Fibroblast of skin of back (primary cell): ENCODE measurements around the gene SGSH.

Source experiments
- DNase-seq: peaks from one replicate; pipeline ENCODE4 v3.0.0-alpha.2; 2013

SGSH gene

DNA sequence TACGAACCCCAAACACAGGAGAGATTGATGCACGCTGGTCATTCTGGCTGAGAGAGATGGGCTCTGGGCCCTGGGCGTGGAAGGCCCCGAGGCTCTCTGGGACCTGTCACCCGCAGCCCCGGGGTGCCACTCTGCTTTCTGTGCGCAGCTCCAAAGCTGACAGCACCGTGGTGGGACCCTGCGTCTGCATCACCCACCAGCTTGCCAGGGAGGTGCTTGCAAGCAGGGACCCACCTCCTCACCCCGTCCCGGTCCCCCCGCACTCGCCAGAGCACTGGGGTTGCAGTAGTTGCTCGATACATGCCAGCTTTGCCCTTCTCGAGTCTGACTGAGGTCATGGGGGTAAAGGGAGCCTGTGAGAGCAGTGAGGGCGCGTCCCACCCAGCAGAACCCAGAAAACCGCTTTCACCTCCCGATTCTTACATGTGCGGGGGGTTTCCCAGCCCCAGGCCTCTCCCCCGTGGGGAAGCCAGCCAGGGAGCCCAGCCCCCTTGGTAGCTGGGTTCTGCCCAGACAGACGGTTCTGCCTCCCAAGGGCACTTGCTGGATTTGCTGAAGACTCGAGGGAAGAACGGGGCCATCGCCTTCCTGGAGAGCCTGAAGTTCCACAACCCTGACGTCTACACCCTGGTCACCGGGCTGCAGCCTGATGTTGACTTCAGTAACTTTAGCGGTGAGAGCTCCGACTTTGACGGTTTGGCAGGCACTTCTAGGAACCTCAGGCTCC lies 37.9 kb downstream of the SGSH start:
- DNase-seq: no peak

DNA sequence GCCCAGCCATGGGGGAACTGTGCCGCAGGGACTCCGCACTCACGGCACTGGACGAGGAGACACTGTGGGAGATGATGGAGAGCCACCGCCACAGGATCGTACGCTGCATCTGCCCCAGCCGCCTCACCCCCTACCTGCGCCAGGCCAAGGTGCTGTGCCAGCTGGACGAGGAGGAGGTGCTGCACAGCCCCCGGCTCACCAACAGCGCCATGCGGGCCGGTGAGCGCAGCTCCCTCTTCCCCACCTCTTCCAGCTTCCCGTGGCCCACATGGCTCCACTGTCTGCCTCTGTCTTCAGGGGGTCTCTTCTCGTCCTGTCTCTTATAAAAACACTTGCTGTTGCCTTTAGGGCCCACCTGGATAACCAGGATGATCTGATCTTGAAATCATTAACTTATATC lies 38.7 kb downstream of the SGSH start:
- no peak for DNase-seq

DNA sequence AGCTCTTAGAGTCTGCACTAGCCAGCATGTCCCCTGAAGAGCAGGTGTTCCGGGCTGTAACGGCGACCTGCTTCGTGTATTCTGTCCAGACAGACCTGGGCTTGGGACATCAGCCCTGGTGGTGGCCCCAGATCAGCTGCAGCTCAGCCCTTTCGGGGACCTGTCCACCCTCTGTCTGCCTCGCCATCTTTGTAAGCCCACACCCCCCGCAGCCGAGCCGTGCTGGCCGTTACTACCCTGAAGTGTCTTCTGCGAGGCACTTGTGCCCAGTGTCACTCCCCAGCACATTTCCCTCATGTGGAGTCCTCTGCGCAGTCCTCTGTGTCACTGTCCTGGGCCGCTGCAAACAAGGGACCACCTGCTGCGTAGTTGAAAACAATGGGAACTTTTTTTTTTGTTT lies 39.9 kb downstream of the SGSH start:
- no peak for DNase-seq

DNA sequence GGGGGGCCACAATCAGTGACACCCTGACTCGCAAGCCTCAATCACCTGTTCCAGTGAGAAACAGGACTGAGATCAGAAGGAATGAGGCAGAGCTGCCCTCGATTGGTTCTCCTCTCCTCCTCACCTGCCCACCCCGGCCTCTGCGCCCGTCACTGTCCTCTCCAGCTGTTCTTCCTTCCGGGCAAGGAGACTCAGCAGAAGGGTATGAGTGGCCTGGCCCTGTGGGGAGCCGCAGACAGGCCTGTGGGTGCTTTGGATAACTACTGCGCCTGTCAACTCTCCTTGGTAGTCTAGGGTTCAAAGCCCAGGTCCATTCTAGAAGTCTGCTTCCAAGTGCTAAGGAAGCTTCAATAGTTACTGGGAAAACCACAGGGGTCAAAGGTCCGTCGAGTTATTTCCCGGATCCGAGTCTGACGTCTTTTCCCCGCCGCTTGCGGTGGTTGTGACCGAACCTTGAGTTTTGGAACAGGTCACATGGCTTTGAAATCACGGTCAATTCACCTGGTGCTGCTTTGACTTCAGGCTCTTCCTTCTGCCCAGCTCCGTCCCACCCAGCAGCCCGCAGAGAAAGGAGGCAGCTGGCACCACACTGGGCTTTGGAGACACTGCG lies 42.0 kb downstream of the SGSH start:
- DNase-seq: no peak

DNA sequence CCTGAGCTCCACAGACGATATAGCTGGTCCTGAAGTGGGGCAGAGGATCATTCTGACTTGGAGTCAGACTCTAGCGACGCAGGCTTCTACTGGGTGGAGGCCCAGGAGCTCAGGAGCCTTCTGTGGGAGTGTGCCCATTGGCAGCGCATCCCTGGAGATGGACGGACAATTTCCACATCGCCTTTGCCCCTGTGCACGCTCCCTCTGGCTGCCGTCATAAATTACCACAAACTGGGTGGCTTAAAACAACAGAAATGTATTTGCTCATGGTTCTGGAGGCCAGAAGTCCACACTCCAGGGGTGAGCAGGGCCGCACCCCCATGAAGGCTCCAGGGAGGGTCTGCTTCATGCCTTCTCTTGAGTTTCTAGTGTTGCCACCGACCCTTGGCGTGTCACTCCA lies 43.4 kb downstream of the SGSH start:
- DNase-seq: no peak

DNA sequence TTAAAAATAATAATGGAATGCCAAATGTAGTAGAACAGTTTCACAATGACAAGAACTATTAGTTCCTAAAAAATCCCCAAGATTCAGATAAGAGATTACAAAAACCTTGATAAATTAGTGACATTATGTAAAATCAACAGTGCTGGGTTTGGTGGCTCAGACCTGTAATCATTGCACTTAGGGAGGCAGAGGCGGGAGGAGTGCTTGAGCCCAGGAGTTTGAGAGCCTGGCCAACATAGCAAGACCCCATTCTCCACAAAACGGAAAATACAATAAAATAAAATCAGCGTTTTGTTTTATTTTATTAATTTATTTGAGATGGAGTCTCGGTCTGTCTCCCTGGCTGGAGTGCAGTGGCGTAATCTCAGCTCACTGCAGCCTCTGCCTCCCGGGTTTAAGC lies 46.2 kb downstream of the SGSH start:
- no peak for DNase-seq

DNA sequence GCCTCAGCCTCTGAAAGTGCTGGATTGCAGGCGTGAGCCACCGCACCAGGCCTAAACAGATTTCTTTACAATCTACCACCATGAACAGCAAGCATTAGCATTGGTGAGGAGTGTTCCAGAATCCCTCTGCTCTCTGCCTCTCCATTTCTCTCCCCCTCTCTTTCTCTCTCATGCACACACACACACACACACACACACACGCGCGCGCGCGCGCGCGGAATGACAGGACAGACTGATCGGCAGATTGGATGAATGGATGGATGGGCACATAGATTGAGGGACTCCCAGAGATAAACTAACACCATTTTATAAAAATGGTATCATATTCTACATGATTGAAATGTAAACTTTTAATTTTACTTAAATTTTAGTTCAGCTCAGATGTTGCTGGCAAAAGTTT lies 47.0 kb downstream of the SGSH start:
- no peak for DNase-seq

DNA sequence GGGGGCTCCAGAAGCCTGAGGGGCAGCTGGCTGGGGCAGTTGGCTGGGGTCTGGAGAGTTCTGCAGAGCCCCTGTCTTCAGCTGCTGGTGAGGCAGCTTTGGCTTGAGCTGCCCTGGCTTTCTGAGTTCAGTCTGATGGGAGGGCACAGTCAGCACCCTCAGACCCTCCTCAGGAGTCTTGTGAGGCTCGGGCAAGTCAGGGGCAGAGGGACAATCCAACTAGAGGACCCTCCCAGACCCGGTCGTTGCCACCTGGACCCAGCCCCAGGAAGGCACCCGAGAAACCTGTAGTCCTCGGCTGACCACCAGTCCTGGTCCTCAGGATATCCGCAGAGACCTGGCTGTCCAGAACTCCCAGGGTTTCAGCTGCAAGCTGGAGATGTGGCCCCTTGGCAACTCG lies 48.5 kb downstream of the SGSH start:
- no peak for DNase-seq

DNA sequence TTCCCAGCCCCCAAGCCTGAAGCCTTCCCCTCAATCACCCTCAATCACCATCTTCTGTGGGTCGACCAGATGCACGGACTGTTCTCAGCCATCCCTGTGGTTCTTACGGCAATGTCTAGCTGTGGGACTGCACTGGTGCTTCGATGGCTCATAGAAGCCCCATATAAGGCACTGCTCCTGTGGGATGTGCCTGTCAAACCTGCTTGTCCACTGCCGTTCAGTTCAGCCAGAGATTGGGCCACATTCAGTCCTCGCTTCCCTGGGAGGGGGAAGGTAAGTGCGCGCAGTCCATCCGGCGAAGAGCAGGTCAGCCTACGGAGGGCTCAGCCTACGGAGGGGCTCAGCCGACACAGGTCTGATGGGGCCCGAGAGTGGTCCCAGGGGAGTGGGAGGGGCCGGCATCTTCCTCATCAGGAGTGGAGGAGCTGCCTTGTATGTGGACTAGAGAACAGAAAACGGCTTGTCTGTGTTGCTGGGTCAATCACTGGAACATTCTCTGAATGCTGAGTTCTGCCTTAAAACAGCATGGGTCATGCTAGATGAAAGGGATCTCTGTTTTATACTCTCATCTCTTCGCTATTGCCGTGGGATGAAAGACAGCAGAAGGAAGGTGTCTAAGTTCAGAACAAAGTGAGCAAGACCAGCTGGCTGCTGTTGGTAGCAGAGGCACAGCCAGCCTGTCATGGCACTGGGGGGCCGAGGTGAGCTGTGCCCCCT lies 50.2 kb downstream of the SGSH start, which contains the start of gene CARD14:
Gene CARD14 (plus strand): TSS at position 247 of the 717 bp plus-strand sequence. CDS start 11,409 bp downstream, outside the sequence.
- no peak for DNase-seq

DNA sequence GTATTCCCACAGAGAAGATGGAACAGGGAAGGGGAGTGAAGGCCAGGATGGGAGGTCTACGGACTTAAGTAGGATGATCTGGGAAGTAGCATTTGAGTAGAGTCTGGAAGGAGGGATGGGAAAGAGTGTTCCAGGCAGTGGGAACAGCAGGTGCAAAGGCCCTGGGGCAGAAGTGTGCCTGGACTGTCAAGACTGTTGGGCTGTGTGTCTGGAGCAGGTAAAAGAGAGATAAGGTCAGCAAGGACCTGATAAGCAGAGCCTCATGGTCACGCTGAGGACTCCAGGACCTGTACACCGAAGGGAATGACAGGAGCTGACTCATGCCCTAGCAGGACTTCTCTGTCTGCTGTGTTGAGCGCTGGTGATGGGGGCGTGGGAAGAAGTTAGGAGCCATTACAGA lies 51.0 kb downstream of the SGSH start:
- DNase-seq: no peak

DNA sequence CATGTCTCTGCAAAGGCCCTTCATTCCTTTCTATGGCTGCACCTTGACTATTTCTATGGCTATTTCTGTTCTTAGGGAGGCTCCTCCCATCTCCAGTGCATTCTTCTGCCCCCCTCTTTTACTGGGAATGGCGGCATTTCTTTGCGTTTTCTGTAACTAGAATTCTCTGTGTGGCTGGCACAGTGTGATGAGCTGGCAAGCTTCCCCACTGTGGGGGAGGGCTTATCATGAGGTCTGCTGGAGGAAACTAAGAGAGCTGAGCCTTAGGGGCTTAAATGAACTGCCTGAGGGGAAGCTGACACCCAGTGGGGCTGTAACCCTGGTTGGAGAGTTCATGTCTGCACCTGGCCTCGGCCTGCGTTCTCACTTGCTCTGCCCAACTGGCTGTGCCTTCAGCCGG lies 51.8 kb downstream of the SGSH start:
- peak; percentile 45 for DNase-seq

DNA sequence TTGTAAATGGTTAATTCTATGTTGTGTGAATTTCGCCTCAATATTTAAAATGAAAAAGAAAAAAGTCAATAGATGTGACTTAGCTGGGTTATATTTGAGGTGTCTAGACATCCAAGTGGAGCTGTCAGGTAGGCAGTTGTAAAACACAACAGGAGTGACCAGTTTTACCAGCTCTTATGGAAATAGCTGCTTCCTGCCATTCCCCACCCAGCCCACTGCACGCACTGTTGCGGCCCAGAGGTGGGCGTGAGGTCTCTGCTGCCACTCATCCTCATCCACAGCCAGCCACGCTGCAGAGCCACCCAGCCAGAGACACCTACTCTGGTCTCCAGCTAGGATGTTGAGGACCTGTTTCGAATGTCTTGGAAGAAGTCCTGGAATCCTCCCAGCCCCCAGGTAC lies 53.7 kb downstream of the SGSH start:
- no peak for DNase-seq

DNA sequence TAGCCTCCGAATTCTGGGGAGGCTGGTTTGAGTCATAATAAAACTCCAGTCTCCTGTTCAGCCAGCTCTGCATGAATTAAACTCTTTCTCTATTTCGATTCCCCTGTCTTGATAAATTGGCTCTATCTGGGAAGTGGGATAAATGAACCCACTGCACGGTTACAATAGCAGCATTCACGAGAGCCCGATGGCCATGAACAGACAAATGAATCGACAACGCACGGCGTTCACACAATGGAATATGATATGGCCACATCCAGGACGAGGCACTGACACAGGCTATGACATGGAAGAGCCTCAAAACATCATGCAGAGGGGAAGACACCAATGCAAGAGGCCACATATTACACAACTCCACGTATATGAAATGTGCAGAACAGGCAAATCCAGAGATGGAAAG lies 55.9 kb downstream of the SGSH start:
- DNase-seq: no peak

DNA sequence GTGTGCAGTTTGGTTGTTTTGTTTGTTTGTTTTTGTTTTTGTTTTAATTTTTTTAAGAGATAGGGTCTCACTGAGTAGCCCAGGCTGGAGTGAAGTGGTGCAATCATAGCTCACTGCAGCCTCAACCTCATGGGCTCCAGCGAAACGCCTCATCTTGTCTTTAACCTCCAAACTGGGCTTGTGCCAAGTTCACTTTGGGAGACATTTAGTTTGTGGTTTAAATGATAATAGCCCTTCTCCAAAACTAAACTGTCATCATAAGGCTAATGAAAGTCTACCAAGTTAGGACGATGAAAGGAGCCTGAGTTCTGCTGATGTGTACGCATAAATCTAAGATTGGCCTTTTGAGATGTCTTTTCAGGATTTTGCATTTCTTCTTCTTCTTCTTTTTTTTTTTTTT lies 56.8 kb downstream of the SGSH start:
- DNase-seq: no peak

DNA sequence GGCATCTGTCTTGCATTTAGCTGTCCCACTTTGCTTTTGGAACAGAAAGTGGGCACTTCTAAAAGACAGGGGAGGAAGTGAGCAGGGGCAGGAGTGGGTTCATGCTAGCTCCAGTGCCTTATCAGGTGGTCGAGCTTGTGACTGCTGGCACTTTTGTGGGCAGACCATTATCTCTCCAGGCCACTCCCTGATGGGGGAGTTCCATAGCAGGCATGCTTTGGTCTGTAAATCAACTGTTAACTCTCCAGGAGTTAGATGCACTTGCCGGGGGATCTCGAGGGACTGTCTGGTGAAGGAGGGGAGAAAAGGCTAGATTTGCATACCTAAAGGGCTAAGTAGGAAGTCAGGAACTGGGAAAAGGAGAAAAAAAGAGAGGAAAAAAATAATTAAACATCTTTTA lies 59.6 kb downstream of the SGSH start:
- DNase-seq: no peak
